ENCODE results near the gene C15orf39.

The C15orf39 gene

DNA sequence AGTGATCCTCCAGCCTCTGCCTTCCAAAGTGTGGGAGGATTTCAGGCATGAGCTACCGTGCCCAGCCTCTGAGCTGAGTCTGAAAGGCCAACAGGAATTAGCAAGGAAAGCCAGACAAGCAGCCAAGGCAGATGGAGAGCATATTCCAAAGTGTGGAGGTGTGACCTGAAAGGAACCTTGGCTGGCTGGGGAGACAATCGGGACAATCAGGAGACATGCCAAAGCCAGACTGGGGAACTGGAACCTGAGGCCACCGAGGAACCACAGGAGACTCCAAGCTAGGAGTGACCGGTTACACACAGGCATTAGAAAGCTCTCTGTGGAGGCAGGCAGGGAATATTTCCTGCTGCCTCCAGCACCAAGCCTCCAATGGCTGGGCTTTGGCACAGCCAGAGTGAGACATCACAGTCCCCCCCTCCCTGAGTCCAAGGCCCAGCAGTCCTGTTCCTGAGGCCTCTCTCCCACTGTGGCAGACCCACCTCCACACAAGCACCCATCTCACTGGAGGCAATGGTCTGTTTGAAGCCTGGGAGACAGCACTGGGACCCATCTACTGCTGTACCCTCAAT, 4.5 kb upstream of the C15orf39 start:
- ATAC-seq = no peak

DNA sequence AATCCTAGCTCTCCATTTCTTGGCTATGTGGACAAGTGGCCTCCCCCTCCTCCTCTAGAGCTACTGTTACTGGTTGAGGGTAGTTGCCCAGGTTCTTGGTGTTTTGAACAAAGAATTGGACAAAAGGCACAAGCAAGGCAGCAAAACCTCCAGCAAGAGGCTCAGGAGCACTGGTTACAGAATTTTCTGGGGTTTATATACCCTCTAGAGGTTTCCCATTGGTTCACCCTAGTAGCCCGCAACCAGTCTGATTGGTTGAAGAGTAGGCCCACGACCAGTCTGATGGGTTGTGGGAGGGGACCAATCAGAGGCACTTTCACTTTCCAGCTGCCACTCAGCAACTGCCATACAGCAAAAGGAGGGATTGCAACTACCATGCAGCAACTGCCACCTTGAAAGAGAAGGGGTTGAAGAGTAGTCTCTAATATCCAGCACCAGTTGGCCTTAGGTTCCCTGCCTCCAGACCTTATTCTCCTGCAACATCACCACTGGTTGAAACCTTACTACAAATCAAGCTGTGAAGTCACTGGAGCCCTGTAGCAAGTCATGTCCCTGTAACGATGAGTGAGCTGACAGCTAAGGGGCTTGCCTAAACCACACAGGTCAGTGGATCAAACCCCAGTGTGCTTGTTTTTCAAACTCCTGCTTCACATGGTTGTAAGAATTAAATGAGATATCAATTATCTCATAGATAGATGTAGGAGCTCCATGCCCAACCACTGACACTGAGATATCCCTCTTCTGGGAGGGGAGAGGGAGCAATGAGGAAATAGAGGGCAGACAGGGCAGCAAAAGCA, 2.9 kb upstream of the C15orf39 start:
- no peak for ATAC-seq

DNA sequence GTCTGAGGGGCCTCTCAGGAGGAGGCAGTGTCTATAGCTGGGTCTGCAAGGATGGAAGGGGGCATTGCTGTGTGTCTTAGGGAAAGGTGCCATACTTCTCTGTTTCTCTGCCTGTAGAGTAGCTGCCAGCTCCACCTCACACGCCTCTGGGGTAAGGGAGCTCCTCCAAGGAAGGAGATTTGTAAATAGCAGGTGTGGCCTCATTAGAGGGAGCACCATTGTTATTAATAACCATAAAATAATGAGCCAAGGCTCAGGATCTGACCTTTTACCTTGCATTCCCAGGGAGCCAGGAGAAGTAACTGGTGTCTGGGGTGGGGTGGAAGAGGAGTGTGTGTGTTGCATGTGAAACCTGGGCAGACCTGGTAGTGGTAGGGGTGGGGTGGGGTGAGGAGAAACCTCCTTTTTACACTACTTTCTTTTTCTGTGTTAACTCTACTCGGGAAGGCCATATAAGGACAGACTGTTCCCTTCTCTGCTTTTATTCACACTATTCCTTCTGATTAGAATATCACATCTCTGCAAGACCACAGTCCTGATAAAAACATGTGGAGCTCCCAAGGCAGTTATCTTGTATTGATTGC, 2.2 kb upstream of the C15orf39 start:
- ATAC-seq = no peak

DNA sequence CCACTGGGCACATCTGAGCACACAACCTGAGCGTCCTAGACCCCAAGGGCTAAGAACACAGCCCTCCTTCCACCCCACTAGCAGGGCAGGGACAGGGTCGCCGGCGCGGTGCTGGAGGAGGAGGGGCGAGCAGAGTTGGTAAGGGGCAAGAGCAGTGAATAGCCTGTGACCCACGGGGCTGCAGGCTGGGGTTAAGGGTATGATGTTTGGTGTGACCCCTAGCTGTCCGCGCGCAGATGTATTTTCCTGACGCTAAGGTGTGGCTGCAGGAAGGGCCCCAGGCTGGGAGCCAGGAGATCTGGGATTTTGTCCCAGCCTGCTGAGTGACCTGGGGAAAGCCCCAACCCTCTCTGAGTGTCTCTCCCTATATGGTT, 1.3 kb upstream of the C15orf39 start:
- no peak for ATAC-seq

DNA sequence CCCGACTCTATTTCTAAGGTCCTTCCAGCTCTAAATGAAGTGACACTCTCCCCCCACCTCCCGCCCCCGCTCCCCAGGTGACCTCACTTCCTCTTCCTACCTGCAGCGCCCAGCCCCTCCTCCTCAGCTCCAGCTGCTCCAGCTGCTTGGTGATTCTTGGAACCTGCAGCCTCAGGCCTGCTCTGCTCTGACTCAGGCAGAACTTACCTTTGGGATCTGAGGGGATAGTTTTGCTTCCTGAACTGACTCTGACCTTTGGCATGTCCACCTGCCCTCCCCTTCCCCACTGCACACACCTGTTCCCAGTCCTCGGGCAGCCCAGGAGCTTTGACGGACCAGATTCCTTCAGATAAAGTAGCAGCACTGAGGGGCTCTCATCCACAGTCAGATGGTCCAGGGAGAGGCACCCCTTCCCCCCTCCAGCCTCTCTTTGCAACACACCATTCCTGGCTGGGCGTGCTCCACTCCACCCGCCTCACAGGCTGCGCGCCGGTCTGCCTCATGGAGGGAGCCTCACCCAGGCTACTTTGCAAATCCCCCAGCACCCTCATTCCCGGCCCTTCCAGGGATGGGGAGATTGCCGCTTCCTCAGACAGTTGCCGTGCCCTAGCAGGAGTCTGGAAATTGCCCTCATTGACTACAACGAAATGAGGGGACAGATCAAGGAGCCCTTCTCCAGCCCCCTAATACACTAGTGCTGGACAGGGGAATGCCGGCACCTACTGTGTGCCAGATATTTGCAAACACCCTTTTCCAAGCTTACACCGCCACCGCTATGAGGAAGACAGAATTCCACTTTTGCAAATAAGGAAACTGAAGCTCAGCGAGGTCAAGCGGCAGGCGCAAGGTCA, 692 bp upstream of the C15orf39 start:
- no peak for ATAC-seq

DNA sequence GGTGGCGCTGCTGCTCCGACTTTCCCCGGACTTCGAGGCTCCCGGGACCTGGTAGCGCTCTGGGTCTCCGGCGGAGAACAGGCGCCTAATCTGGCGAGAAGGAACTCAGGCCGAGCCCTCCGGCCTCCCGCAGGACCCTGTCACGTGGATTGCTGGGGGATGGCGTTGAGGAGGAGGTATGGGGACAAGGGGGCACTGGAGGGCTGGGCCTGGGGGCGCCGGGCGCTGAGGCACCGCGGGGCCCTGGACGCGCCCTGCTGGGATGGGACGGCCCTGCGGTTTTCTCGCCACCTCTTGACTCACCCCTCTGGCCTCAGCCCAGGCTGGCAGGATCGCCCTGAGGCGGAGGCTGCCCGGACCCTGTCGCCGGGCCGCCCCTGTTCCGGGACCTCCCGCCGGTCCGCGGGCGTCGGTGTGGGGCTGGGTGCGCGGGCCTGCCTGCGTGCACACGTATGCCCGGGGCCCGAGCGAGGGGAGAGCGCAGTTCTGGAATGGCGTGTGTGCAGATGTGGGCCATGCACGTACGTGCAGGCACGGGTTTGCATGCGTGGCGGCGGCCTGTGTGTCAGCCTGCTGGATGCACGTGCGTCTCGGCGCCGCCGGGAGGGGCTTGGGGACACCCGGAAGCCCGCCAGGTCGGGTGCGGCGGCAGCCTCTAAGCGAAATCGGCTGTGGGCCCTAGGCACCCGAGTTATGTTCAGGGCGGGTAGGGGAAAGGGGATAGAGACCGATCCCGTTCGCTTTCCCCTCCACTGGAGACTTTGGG, 752 bp downstream of the C15orf39 start:
- peak; percentile 63 to 69 for ATAC-seq

DNA sequence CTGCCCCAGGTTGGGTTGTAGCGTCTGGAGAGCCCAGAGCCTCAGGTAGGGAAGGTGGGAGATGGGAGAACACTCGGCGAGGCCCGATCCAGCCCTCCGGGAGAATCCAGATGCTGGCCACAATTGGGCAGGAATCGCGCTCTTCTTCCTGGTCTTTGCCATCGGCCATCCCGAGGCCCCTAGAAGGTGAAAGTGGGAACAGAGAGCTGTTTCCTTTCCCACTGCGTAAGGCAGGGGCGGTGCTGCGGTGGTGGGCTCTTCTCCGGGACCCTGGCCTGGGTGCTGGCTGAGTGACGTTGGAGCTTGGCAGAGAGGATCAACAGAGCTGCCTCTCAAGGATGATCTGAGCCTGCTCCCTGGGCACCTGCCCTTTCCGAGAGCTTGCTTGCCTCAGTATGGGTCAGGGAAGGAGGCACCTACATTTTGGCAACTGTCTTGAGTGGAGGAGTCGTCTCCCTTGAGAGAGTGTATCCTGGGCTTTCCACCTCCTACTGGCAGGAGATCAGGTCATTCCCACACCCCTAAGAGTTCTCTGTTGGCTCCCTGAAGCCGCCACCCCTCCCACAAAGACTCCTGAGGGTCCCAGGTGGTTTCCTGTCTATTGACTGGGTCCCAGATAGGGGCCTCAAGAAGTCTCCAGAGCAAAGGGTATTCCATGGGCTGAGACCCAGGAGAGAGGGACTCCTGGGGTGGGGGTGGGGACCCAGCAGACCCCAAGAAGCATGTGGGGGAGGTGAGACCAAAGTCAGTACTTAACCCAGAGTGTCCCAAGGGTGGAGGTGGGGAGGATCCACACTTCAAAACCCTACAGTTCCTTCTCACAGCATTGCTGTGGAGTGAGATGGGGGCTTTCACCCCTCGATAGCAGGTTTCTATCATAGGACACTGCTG, 1.6 kb downstream of the C15orf39 start:
- ATAC-seq = no peak

DNA sequence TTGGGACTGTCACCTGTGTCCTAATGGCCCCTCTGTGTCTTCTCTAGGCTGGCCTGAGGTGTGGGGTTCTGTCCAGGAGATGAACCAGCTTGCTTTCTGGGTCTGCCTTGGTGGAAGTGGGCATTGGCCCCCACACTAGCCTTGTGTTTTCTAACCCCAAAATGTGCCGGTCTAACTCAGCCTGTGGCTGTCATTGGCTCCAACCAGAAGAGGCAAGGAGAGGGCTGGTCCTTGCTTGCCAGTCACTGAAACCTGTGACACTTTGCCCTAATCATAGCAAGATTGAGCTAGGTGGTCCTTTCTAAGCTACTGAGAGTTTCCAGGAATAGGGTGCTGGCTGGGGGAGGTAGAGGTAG, 2.2 kb downstream of the C15orf39 start:
- no peak for ATAC-seq

DNA sequence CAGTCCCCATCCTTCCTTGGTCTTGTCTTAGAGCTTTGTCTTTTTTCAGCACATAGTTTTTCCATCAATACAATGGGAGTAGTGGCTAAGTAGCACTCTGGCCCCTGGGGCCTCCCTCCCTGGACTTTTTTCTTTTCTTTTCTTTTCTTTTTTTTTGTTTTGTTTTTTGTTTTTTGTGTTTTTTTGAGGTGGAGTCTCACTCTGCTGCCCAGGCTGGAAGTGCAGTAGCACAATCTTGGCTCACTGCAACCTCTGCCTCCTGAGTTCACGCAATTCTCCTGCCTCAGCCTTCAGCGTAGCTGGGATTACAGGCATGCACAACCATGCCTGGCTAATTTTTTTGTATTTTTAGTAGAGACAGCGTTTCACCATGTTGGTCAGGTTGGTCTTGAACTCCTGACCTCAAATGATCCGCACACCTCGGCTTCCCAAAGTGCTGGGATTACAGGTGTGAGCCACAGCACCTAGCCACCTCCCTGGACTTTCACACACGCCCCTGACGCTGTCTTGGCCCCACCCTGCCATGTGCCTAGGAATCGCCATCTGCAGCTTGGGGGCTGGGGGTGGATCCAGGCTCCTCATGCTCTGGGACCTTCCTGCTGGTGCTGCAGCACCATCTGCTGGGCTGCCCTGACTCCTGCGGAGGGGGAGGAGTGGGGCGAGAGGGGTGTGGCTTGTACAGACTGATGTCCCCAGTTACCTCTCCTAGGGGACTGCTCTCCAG, 2.8 kb downstream of the C15orf39 start:
- peak; percentile 59 to 66 for ATAC-seq

DNA sequence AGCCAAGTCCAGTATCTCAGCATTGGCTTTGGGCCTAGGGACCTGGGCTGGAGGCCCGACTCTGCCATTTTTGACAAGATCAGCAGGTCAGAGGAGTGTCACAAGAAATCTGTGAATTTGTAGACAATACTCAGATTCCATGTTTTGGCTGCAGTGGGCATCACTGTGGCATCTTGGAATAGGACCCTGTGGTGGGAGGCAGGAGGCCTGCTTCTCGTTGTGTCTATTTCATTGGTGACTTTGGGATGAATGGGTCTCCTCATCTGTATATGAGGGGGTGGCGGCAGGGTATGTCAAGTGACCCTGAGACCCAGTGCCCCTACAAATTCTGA, 3.3 kb downstream of the C15orf39 start:
- no peak for ATAC-seq

DNA sequence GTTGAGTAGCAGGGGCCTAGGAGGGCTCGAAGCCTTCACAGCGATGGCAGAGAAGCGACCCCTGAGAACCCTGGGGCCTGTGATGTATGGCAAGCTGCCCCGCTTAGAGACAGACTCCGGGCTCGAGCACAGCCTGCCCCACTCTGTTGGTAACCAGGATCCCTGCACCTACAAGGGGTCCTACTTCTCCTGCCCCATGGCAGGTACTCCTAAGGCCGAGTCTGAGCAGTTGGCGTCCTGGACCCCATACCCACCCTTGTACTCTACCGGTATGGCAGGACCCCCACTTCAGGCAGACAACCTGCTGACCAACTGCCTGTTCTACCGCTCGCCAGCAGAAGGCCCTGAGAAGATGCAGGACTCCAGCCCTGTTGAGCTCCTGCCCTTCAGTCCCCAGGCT, 4.3 kb downstream of the C15orf39 start:
- no peak for ATAC-seq

DNA sequence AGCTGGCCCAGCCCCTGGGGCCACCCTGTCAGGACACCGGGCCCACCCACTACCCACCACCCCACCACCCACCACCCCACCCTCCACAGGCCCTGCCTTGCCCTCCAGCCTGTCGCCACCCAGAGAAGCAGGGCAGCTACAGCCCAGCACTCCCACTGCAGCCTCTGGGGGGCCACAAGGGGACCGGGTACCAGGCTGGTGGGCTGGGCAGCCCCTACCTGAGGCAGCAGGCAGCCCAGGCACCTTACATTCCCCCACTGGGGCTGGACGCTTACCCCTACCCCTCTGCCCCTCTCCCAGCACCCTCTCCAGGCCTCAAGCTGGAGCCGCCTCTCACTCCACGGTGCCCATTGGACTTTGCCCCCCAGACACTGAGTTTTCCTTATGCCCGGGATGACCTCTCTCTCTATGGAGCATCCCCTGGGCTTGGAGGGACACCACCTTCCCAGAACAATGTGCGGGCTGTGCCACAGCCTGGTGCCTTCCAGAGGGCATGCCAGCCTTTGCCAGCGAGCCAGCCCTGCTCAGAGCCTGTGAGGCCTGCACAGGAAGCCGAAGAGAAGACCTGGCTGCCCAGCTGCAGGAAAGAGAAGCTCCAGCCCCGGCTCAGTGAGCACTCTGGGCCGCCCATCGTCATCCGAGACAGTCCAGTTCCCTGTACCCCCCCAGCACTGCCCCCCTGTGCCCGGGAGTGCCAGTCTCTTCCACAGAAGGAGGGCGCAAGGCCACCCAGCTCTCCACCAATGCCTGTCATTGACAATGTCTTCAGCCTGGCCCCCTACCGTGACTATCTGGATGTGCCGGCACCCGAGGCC, 5.3 kb downstream of the C15orf39 start:
- ATAC-seq = no peak

DNA sequence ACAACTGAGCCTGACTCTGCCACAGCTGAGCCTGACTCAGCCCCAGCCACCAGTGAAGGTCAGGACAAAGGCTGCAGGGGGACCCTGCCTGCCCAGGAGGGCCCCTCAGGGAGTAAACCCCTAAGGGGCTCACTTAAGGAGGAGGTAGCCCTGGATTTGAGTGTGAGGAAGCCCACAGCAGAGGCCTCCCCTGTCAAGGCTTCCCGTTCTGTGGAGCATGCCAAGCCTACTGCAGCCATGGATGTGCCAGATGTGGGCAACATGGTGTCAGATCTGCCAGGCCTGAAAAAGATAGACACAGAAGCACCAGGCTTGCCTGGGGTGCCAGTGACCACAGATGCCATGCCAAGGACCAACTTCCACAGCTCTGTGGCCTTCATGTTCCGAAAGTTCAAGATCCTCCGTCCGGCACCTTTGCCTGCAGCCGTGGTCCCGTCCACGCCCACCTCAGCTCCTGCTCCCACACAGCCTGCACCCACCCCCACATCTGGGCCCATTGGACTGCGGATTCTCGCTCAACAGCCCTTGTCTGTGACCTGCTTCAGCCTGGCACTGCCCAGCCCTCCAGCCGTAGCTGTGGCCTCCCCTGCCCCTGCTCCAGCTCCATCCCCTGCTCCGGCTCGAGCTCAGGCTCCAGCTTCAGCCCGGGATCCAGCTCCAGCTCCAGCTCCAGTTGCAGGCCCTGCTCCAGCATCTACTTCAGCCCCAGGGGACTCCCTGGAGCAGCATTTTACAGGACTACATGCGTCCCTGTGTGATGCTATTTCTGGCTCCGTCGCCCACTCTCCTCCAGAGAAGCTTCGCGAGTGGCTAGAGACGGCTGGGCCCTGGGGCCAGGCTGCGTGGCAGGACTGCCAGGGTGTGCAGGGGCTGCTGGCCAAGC, 6.2 kb downstream of the C15orf39 start:
- no peak for ATAC-seq

DNA sequence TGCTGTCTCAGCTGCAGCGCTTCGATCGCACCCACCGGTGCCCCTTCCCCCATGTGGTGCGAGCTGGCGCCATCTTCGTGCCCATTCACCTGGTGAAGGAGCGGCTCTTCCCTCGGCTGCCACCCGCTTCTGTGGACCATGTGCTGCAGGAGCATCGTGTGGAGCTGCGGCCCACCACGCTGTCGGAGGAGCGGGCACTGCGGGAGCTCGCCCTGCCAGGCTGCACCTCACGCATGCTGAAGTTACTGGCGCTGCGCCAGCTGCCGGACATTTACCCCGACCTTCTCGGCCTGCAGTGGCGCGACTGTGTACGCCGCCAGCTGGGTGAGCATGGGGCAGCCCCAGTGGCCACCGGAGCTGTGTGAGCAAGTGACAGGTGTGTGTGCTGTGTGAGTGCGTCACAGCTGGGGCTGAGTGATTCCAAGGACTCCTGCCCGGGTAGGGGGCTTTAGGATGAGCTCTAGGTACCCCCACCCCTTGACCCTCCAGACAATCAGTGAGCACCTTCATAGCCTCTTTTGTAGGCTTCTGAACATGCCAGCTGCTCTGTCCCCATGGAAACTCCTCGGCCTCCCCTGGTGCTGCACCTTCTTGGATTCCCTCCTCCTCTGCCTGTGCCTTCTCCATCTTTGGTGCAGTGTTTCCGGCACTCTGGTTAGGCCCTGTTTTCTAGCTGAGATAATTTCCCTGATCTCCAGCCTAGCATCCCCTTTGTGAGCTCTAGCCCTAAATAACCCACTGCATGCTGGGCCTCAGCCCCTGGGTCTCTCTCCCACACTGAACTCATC, 7.0 kb downstream of the C15orf39 start:
- no peak for ATAC-seq

DNA sequence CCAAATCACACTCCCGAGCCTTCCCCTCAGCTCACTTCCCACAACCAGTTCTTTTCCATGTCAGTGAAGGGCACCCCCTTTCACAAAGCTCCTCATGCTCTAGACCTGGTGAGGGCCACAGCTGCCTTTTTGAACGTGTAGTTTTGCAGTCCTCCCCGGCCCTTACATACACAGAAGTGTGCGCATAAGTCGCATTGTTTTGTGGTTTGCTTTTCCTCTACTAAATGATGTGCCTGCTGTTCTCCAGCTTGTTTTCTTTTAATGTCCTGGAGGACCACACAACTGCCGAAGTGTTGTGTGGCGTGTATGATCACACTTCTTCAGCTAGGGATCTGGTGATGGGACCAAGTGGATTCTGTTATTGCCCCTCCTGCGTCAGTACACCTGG, 7.6 kb downstream of the C15orf39 start:
- ATAC-seq = no peak

DNA sequence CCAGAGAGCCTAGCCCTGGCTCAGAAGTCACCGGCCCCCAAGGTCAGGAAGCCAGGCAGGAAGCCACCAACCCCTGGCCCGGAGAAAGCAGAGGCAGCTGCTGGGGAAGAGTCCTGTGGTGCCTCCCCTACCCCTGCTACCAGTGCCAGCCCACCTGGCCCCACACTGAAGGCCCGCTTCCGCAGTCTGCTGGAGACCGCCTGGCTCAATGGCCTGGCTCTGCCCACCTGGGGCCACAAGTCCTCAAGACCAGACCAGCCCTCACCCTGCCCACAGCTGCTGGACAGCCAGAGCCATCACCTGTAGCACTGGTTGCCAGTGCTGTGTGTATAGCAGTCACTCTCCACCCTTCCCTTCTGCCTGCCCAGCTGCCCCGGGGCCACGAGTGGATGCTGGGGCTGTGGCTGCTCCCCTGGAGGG, 9.1 kb downstream of the C15orf39 start:
- no peak for ATAC-seq

DNA sequence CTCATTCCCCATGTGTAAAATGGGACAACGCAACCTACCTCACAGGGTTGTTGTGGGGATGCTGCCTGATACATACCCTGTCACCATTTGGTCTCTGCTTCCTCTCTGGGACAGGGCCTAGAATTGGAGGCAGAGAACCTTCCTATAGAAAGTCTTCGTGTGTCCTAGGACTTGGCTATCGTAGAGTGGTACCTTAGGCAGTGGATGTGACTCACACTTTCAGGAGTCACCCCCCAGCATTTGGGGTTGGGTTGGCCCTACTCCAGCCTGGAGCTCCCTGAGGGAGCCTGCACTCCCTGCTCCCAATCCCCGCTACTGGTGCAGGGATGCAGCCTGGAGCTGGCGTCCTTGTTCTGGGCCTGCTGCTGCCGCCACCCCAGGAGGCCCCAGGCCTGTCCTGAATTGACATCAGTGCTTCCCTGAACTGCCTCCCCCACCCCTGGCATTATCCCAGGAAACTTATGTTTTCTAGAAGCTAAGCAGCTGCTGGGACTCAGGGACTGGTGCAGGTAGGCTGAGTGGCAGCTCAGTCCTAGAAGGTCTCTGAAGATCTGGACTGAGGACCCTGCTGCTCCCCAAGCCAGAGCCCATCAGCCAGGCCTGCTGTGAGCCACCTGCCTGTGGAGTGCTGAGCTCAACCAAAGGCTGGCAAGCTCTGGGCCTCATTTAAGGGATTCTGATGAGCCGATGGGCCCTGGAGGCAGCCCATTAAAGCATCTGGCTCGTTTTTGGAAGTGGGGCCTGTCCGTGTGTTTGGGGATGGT, 9.9 kb downstream of the C15orf39 start:
- no peak for ATAC-seq

All from activated CD4-positive, CD25-positive, alpha-beta regulatory T cell treated with anti-CD3 and anti-CD28 coated beads, Interleukin-2, amount 50 U/mL, for 24 hours (primary cell).